ENCODE data around the gene MEF2A. TPM values are rescaled to one million over a fixed set of nuclear protein-coding genes. Genes with fewer than 3 reads are reported as not detected.
"Not testable (repeated sequence)": the region's sequence is repeated elsewhere in the genome, so short reads cannot be mapped to it uniquely, and the experiment has no call there.

MEF2A gene
- total RNA-seq, 1 donor, result 15.1 TPM

- not testable (repeated sequence) for DNase-seq (ENCODE audit: low read depth in 2 of 3, low spot score in 2 of 3)
Measured at GRCh38 chr15:99750326-99750725, 184.5 kb downstream of the MEF2A start.

GRCh38 chr15:99752556-99752955, 186.8 kb downstream of the MEF2A start:
- DNase-seq (ENCODE audit: low read depth in 2 of 3, low spot score in 2 of 3), result no peak

GRCh38 chr15:99753066-99753465, 187.3 kb downstream of the MEF2A start:
- no peak for DNase-seq (ENCODE audit: low read depth in 2 of 3, low spot score in 2 of 3)

GRCh38 chr15:99755692-99756409, 190.1 kb downstream of the MEF2A start:
- DNase-seq (ENCODE audit: low read depth in 2 of 3, low spot score in 2 of 3), result peak; percentile 35 to 72 (median 50)

- no peak for DNase-seq (ENCODE audit: low read depth in 2 of 3, low spot score in 2 of 3)
Measured at GRCh38 chr15:99762288-99762687, 196.5 kb downstream of the MEF2A start.

- no peak for DNase-seq (ENCODE audit: low read depth in 2 of 3, low spot score in 2 of 3)
Measured at GRCh38 chr15:99763827-99764226, 198.0 kb downstream of the MEF2A start.

- DNase-seq (ENCODE audit: low read depth in 2 of 3, low spot score in 2 of 3), result no peak
Measured at GRCh38 chr15:99764522-99764921, 198.7 kb downstream of the MEF2A start.

Small RNA genes within 50 kb of the gene (small RNA-seq; reads per million reads assigned to genes)
- not detected for gene RF00019

Other genes starting within 250 kb of the MEF2A start
- 9.7 TPM for gene LYSMD4, start 167.5 kb downstream of the MEF2A start, total RNA-seq